Ascending aorta (tissue), 2 donors: Measurements from ENCODE around the gene ANXA2R. TPM values are rescaled to one million over a fixed set of nuclear protein-coding genes. Genes with fewer than 3 reads are reported as not detected.
"Not testable (repeated sequence)": the region's sequence is repeated elsewhere in the genome, so short reads cannot be mapped to it uniquely, and the experiment has no call there.

ENCODE experiments used
- DNase-seq, 2 donors: peaks; one replicate each; pipeline ENCODE4 v3.0.0-alpha.2; 2019; ENCODE audit warnings: low spot score in 2 of 2
- H3K27ac ChIP-seq, 2 donors: fragments of 200-600 bp; sonication (generic); one replicate each; pipeline ENCODE4 v1.5.1; 2016 to 2017; ENCODE audit warnings: mild to moderate bottlenecking in 1 of 2
- H3K27me3 ChIP-seq: fragments of 200-600 bp; sonication (generic); one replicate; pipeline ENCODE4 v1.5.1; 2017
- H3K36me3 ChIP-seq, 2 donors: fragments of 200-600 bp; sonication (generic); one replicate each; pipeline ENCODE4 v1.5.1; 2016
- H3K4me1 ChIP-seq, 2 donors: fragments of 200-600 bp; sonication (generic); one replicate each; pipeline ENCODE4 v1.5.1; 2016 to 2017; ENCODE audit warnings: mild to moderate bottlenecking in 1 of 2
- H3K4me3 ChIP-seq, 2 donors: fragments of 200-600 bp; sonication (generic); one replicate each; pipeline ENCODE4 v1.5.1; 2016 to 2017; ENCODE audit warnings: mild to moderate bottlenecking in 1 of 2
- H3K9me3 ChIP-seq, 2 donors: fragments of 200-600 bp; sonication (generic); one replicate each; pipeline ENCODE4 v1.5.1; 2016
- intact Hi-C: fragments of 100-400 bp; cut with DNase I; formaldehyde crosslinking; loops from one replicate; pipeline ENCODE4 v1.15.1; 2023
- total RNA-seq: library from RNA; depleted of rRNA; stranded (reverse); fragments of >200 nt; gene quantifications from one replicate; pipeline ENCODE4 v1.1.0, GENCODE V29; 2016
- TF ChIP-seq, protein P1 (sequence below), 3 experiments: fragments of 200-600 bp in 2 of 3; fragments of 450-650 bp in 1 of 3; sonication (generic) in 2 of 3; IDR thresholded peaks; one replicate each; pipeline ENCODE4 v1.5.1; 2016 to 2019; ENCODE audit warnings: antibody characterized with exemption in 3 of 3, mild to moderate bottlenecking in 1 of 3, moderate library complexity in 1 of 3

Gene ANXA2R
- total RNA-seq, 1 donor from 2014 or later: 5.1 TPM

DNA sequence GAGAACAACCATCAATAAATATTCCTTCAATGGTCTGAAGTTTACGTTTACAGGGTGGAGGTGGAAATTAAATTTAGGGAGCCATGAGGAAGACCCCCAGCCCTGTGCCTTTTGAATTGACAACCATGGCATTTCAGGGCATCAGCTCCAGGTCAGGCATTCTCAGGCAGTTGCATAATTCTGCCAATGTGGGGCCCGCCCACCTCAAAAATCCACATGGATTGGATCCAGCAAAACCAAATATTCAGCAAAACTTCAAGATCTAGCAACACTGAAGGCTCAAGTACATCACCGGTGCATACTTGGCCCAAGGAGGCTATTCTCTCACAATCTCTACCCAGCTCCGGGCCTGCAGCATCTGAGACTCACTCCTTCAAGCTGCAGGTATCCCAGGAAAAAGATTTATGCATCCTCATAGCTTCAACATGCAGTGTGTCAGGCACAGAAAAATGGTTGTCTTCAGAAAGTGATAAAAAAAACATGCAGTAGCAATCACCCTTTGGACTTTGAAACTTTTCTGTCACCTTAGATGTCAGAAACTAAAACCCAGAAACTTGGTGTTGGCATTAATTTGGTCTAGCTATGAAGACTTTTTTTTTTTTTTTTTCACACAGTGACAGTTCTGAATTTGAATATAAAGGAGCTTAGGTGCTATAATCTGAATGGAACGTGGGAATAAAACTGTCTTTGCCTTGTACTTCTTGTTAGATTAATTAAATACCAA is 21.4 kb upstream of the ANXA2R start:
- TF ChIP-seq, protein P1, sequence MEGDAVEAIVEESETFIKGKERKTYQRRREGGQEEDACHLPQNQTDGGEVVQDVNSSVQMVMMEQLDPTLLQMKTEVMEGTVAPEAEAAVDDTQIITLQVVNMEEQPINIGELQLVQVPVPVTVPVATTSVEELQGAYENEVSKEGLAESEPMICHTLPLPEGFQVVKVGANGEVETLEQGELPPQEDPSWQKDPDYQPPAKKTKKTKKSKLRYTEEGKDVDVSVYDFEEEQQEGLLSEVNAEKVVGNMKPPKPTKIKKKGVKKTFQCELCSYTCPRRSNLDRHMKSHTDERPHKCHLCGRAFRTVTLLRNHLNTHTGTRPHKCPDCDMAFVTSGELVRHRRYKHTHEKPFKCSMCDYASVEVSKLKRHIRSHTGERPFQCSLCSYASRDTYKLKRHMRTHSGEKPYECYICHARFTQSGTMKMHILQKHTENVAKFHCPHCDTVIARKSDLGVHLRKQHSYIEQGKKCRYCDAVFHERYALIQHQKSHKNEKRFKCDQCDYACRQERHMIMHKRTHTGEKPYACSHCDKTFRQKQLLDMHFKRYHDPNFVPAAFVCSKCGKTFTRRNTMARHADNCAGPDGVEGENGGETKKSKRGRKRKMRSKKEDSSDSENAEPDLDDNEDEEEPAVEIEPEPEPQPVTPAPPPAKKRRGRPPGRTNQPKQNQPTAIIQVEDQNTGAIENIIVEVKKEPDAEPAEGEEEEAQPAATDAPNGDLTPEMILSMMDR (IDR thresholded peaks at IDR 0.05): no peak
- Histone ChIP-seq H3K36me3 (no peaks in the 10 kb centered on the region), H3K27ac (no peak overlapping the region), H3K4me1 (peaks cover 0 to 9% of the 10 kb centered on the region in 2 donors), H3K9me3 (peaks cover 0 to 18% of the 10 kb centered on the region in 2 donors), H3K4me3 (no peak overlapping the region), H3K27me3 (no peaks in the 10 kb centered on the region)
- no peak for DNase-seq
- intact Hi-C loops: loop anchor here (10.0 kb wide), 1 partner anchor 1157 kb away; the partner anchor contains the start of gene RIMOC1

DNA sequence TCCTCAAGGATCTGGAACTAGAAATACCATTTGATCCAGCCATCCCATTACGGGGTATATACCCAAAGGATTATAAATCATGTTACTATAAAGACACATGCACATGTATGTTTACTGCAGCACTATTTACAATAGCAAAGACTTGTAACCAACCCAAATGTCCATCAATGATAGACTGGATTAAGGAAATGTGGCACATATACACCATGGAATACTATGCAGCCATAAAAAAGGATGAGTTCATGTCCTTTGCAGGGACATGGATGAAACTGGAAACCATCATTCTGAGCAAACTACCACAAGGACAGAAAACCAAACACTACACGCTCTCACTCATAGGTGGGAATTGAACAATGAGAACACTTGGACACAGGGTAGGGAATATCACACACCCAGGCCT is 19.9 kb upstream of the ANXA2R start:
- not testable (repeated sequence) for H3K36me3 ChIP-seq, H3K27me3 ChIP-seq, H3K27ac ChIP-seq, DNase-seq, H3K4me1 ChIP-seq, H3K4me3 ChIP-seq
- peaks cover 0 to 21% of the 10 kb centered on the region in 2 donors for H3K9me3 ChIP-seq
- intact Hi-C loops: loop anchor here (10.0 kb wide), 1 partner anchor 1155 kb away; the partner anchor contains the start of gene RIMOC1

DNA sequence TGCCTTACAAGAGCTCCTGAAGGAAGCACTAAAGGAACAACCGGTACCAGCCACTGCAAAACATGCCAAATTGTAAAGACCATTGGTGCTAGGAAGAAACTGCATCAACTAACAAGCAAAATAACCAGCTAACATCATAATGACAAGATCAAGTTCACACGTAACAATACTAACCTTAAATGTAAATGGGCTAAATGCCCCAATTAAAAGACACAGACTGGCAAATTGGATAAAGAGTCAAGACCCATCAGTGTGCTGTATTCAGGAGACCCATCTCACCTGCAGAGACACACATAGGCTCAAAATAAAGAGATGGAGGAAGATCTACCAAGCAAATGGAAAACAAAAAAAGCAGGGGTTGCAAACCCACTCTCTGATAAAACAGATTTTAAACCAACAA is 15.0 kb upstream of the ANXA2R start:
- peaks cover 0 to 25% of the 10 kb centered on the region in 2 donors for H3K36me3 ChIP-seq
- H3K27me3 ChIP-seq, DNase-seq, H3K4me1 ChIP-seq, intact Hi-C loops, H3K27ac ChIP-seq, H3K4me3 ChIP-seq: not testable (repeated sequence)
- peaks cover 0 to 18% of the 10 kb centered on the region in 2 donors for H3K9me3 ChIP-seq

DNA sequence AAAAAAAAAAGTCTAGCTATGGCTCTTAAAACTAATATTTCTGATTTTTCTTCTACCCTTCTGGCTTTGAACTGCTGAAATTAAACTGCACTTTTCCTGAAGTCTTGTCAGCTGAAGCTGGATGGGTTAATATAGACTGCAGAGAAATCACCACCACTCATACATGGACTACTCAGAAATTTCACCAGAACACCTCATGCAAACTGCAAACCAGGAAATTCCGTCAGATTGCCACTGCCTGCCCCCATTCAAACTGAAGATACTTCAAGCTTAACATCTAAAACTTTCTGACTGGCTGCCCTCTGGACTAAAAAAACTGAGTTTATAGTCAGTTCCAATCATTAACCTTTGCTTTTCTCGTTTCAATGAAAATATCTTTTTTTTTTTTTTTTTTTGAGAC is 11.6 kb upstream of the ANXA2R start:
- TF ChIP-seq, protein P1 (IDR thresholded peaks at IDR 0.05): no peak
- intact Hi-C loops: no loop called here
- no peak overlapping the region for H3K4me3 ChIP-seq
- H3K9me3 ChIP-seq: peaks cover 0 to 3% of the 10 kb centered on the region in 2 donors
- H3K27me3 ChIP-seq: no peaks in the 10 kb centered on the region
- H3K36me3 ChIP-seq: peaks cover 0 to 25% of the 10 kb centered on the region in 2 donors
- DNase-seq: no peak
- no peaks in the 10 kb centered on the region for H3K4me1 ChIP-seq
- no peak overlapping the region for H3K27ac ChIP-seq

DNA sequence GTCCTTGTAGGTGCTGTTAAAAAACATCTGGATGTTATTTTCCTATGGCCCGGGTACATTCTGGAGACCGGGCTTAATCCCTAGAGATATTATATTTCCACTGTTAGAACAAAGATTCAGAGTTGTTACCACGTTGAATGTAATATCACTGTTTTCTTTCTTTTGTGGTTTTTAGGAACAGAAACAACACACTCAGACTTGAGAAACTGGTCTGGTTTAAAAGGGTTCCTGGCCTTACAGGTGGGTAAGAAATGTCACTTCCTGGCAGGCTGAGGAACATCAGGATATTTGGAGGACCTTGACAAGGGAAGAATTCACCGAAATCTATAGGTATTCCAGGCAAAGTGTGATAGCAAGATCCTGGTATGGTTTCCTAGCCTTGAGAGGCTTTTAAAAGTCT is 10.3 kb upstream of the ANXA2R start:
- Histone ChIP-seq H3K27me3 (no peaks in the 10 kb centered on the region), H3K9me3 (no peaks in the 10 kb centered on the region), H3K27ac (no peak overlapping the region), H3K4me3 (no peak overlapping the region), H3K36me3 (peaks cover 0 to 25% of the 10 kb centered on the region in 2 donors), H3K4me1 (no peaks in the 10 kb centered on the region)
- intact Hi-C loops: no loop called here
- TF ChIP-seq, protein P1 (IDR thresholded peaks at IDR 0.05): no peak
- no peak for DNase-seq

DNA sequence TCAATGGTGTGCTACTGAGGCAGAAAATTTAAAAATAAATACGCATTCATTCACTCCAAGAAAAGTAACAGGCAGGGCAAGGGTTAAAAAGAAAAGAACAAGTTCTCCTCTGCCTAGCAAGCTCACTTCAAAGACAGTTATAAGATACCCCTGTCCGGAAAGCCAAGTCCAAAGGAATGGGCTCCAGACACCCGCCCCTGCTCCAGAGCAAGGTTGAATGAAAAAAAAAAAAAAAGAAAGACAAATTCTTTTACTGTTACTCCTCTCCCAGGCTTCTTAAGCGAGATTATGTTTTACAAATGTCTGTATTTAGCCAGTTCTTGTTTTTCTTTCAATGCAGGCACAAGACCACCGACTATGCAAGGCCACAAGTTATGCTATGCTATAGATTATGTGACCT is 9.1 kb upstream of the ANXA2R start:
- intact Hi-C loops: no loop called here
- DNase-seq: no peak
- TF ChIP-seq, protein P1 (IDR thresholded peaks at IDR 0.05): no peak

More for the DNA sequence above, 9.1 kb upstream of the ANXA2R start:
- Histone ChIP-seq H3K27ac (no peak overlapping the region), H3K9me3 (no peaks in the 10 kb centered on the region), H3K27me3 (no peaks in the 10 kb centered on the region), H3K4me3 (no peak overlapping the region), H3K36me3 (peaks cover 0 to 25% of the 10 kb centered on the region in 2 donors), H3K4me1 (peaks cover 0 to under 1% of the 10 kb centered on the region in 2 donors)
